ENCODE results near the gene CDX1.

DNA sequence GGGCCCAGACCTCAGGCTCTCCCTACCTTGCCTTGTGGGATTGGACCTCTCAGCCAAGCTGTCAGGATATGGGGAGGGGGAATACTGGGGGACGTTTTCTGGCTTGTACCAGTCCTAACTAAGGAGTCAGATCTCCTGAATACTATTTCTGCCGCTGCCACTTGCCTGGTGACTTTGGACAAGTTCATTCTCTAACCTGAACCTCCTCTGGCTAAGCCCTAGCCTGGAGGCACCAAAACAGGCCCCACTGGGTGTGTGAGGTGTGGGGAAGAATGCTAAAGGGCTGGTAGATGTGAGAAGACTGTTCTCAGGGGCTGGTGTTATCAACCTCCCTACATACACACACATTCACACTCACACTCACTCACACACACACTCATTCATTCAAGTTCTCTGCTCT lies 24.4 kb downstream of the CDX1 start:
- no peak for TF ChIP-seq EZH2 (IDR thresholded peaks at IDR 0.05)
- no peak for TF ChIP-seq POLR2AphosphoS5 (IDR thresholded peaks at IDR 0.05; ENCODE audit: borderline replicate concordance, low read depth, low read length)
- TF ChIP-seq FOXP2 (optimal IDR thresholded peaks at IDR 0.05; ENCODE audit: control extremely low read depth, extremely low read length, insufficient read depth), result no peak

Data from SK-N-MC (cell line).